AG09309 (cell line): ENCODE results near the gene SCN8A.

ENCODE experiments used
- DNase-seq: peaks from one replicate; pipeline ENCODE4 v3.0.0-alpha.2; 2010; ENCODE audit warnings: low read depth
- H3K4me3 ChIP-seq: 2 replicates; pipeline ENCODE4 v1.5.1; 2011; ENCODE audit warnings: mild to moderate bottlenecking, low read depth, low read length, moderate library complexity; ENCODE audit not compliant: control insufficient read depth
- CTCF ChIP-seq: IDR thresholded peaks from 2 replicates; pipeline ENCODE4 v1.5.1; 2011; ENCODE audit warnings: mild to moderate bottlenecking, low read depth, low read length, inconsistent platforms; ENCODE audit not compliant: insufficient read depth, control insufficient read depth; ENCODE audit errors: missing control alignments

The SCN8A gene

DNA sequence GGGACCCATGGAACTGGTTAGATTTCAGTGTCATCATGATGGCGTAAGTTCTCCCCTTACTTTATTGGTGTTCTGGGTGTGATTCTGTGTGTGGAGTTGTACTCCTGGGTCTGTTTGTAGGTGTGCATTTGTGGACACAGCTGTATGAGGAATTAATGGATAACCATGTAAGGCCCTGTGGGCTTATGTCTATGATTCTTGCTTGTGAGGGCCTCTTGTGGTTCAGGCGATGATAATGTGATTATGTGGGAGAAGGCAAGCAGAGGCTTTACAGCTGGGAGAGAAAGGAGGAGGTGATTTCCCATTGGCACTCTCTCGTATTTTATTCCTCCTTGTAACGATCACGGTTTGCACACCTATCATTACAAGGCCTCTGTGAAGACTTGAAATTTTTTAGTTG, 96.1 kb downstream of the SCN8A start:
- no peak for TF ChIP-seq CTCF
- DNase-seq, result no peak
- no peak overlapping the region for H3K4me3 ChIP-seq

- TF ChIP-seq CTCF, result no peak
- DNase-seq, result peak; percentile 78
- no peak overlapping the region for H3K4me3 ChIP-seq
Observed at GRCh38 chr12:51687614-51688013, 96.6 kb downstream of the SCN8A start.

- TF ChIP-seq CTCF, result no peak
- DNase-seq, result no peak
- no peak overlapping the region for H3K4me3 ChIP-seq
Observed at GRCh38 chr12:51689983-51690382, 99.0 kb downstream of the SCN8A start.

DNA sequence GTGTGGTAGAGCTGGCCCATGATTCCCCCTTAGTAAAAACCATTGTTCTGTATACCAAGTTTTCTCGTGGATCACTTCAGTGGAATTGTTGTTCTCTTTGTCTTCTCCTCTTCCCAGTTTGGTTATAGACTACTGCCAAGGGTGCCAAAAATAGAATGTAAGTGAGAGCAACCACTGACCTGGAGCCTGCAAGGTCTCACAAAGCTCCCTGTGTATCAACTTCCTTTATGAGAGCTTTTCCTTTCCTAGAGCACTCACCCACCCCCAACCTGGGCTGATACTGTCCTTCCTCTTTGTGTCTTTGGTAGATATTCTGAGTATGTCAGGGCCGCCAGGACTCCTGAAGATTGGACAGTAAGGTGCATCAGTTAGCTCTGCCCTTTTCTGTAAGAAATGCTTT, 101.0 kb downstream of the SCN8A start:
- TF ChIP-seq CTCF, result no peak
- H3K4me3 ChIP-seq, result no peak overlapping the region
- DNase-seq, result no peak

GRCh38 chr12:51693569-51693968, 102.5 kb downstream of the SCN8A start:
- TF ChIP-seq CTCF, result no peak
- H3K4me3 ChIP-seq, result no peak overlapping the region
- no peak for DNase-seq

DNA sequence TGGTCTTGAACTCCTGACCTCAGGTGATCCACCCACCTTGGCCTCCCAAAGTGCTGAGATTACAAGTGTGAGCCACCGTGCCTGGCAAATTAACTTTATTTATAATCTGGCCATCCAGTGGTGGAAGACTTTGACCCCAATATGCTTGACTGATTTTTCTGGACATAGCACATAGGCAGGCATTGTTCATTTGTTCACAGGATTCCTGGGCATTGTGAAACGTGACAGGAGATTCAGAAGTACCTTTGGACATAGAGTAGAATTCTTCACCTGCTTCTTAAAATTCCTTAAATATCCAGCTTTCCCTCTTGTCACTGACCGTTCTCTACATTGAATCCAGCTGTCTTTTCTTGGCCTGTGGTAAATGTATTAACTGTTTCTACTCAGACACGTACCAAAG, 103.1 kb downstream of the SCN8A start:
- no peak for DNase-seq
- TF ChIP-seq CTCF, result no peak
- H3K4me3 ChIP-seq, result no peak overlapping the region
